GM19238 (cell line): Measurements from ENCODE around the gene LY6G5B.
"Not testable (repeated sequence)": the region's sequence is repeated elsewhere in the genome, so short reads cannot be mapped to it uniquely, and the experiment has no call there.

Experiments used
- DNase-seq: peaks from one replicate; pipeline ENCODE4 v3.0.0; 2011; ENCODE audit warnings: low spot score; ENCODE audit not compliant: insufficient read length

LY6G5B gene

DNA sequence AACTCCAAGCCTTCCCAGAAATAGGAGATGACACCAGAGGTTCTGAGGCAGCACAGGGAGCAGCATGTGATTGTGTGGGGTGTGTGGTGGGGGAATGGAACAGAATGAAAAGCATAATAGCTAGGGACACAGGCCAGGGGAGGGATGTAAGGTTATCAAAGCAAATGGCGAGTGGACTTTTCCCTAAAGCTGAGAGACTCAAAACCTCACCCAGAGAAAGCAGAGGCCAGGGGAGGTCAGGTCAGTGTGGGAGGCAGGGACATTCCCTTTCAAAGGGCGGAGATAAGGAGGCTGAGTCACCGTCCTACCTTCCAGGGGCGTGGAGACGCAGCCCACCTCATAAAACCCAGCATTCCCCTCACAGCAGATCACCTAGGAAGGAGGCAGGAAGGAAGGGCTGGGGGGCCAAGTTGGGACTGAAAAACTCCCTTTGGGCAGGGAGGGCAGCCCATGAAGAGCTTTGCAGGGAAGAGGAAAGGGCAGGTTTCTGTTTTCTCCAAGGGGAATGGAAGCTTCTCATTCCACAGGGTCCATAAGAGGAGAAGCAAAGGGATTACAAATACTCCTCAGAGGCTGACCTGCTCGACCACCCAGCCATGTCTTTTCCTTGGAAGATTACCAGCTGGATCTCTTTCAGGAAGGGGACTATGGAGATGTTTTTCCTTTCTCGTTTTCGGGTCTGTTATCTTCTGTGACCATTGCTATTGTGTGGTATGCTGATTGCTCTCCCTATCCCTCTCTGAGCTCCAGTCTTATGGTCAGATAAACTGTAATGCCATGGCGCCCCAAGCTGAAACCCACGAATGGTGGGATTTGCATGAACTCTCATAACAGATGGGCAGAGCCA, 20.7 kb downstream of the LY6G5B start:
- DNase-seq: no peak

DNA sequence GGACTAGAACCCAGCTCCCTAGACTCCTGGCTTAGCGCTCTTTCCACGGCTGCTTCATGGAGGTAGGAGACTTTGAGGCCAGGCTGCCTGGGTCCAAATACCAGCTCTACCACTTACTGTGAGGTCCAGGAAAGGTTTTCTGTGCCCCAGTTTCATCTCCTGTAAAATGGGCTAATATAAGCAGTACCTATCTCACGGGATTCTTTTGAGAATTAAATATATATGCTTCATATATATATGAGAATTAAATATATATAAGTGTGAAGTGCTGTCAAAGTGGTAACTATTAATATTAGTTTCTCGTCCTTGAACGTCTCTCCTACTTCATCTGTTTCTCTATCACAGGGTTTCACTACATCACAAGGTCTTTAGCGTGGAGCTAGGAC, 21.3 kb downstream of the LY6G5B start:
- DNase-seq: no peak

DNA sequence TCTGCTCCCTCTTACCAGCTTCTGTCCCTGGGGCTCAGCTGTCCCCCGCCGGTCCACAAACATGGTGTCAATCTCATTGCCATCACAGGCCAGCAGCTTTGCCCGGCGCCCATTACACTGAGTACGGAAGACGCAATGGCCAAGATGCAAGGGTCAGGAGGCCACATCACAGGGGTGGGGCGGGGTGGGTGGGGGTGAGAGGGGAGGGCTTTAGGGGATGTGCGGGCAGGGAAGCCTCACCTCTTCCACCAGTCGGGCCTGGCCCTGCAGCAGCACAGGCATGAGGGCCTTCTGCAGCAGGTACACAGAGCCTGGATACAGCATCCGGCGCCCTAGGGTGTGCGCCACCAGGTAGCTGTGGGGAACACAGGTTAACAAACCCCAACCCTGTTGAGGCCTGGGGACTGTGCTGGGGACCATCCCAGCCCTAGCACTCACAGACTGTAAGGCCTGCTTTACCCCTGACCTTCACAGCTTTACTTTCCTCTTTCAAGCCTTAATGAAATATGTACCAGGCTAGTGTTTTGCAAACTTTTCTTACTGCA, 21.9 kb downstream of the LY6G5B start:
- DNase-seq: no peak

DNA sequence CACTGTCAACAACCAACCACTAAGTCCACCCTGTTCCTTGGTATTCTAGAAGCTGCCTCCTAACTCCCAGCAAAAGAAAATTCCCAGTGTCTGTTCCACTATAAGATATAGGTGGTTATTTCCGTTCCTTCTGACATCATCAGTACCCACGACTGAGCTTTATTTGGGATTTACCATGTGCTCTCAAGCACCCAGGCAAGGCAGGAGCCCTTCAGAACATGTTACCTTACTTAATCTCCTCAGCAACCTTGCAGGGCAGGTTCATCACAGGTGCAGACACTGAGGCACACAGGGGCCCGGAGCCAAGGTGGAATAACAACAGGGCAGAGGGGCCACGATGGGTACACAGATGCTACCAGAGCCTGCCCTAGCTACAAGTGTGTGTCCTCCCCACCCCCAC, 22.6 kb downstream of the LY6G5B start:
- DNase-seq: no peak

DNA sequence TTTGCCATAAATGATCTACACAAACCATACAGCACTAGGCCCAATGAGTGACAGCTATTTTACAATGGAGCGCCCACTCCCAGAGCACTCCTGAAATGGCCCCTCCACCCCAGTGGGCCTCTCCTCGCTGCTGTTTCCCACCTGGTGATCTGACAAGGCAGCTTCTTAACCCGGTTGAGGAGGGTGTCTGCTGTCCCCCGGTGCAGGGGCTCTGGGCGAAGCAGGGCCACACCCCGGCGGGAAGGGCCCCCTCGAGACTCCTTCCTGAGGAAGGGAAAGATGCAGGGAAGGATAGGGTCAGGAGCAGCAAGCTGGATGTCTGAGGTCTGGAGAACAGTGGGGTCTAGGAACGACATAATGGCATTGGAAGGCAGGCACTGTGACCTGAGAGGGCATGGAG, 23.1 kb downstream of the LY6G5B start:
- no peak for DNase-seq

DNA sequence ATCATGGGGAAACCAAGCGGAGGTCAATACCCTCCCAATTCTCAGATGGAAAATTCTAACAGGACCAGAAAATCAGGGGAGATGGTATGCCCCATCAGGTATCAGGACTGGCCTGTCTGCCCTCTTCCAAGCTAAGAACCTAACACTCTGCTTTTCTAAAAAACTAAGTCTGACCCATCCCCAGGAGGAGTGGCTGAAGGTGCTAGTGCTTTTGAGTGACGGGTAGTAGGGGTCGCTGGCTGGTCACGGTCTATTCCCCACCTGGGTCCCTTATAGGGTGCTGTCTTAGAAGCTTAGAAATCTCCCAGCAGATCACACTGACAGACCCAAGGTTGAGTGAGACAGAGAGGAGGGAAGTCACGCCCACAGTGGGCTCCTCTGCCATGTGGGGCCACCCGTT, 23.8 kb downstream of the LY6G5B start:
- no peak for DNase-seq

DNA sequence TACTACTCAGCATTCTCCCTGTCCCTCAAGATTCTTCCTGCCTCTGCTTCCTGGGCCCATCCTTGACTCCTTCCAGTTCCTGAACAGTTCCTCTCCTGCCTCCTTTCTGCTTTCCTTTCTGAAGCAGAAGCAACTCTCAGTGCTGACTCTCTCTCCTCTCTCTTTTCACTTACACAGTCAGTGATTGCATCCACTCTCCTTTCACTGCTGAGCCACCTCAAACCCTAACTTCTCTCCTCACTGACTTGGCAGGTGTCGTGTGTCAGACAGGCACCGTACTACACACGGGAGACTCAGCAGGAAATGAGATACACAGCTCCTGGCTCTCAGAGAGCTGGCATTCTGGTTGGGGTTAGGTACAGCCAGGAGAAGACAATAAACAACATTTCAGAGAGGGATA, 27.8 kb downstream of the LY6G5B start:
- DNase-seq: no peak

DNA sequence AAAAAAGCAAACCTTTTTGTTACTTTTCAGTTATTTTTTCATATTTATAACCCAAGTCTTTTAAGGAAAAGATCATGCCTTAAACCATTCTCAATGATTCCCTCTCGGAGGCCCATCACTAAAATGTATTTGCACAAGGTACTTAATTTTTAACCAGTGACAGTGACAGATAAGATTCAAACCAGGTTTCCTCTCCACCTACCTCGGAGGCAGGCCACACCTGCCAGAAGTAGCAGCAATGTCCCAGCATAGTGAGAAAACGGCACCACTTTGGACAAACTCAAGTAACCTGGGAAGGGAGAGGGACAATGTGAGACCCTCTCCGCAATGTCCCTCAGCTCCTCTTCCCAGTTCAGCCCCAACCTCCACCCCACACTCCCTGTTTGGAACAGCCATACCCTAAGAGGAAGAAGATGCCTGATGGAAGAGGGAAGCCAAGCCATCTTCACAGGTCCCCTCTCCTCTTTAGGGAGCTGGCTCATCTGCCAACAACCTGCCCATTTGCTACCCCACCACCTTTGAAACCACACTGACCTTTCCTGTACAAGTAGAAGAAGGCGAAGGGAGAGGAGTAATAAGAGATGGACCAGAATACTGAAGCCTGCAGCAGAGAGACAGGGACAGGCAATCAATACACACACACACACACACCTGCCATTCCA, 31.1 kb downstream of the LY6G5B start:
- DNase-seq: no peak

DNA sequence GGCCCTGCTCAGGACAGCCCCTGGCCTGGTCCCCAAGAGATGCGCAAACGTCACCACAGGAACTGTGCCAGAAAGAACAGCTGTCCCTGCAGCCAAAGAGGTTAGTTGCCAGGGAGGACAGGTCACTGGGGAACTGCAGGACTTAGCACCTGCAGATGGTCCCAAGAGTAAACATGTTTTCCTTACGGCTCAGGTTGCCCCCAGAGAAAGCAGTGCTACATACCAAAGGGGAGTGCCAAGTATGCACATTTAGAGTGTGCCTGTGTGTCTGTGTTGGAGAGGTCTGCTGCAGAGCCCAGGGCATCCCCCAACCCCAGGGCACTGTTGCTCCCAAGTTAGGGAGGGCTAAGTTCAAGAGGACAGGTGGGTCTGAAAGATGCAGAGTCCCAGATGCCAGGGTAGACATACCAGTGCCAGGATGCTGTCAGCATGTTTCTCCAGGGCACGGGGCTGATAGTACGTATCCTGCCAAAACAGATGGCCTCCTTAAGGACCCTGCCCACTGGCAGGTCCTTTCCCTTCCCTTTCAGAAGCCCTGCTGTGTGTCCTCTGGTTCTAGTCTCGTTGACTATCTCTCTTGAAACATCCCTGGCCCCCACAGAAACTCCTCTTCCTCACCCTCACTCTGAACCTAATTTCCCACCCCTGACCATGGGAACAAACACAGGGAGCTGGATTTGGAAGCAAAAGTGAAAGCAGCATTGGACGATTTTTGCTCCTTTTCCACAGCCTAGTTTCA, 32.1 kb downstream of the LY6G5B start:
- no peak for DNase-seq

DNA sequence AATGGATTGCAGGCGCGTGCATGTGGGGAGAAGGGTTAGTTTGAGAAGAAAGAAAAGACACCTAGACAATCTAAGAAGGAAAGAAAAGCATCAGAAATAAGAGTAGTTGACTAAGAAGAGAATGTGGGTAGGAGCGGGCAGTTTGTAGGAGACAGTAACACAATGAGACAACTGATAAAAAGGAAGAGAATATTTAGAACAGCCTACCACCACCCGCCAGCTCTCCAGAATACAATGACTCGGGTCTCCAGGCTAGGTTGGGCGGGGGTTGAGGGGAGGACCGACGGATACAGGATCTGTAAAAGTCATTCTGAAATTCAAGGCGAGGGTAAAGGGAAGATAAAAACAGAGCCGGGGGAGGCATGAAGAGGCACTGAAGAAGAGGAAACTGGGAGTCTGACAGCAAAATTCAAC, 32.6 kb downstream of the LY6G5B start:
- DNase-seq: peak; percentile 36

DNA sequence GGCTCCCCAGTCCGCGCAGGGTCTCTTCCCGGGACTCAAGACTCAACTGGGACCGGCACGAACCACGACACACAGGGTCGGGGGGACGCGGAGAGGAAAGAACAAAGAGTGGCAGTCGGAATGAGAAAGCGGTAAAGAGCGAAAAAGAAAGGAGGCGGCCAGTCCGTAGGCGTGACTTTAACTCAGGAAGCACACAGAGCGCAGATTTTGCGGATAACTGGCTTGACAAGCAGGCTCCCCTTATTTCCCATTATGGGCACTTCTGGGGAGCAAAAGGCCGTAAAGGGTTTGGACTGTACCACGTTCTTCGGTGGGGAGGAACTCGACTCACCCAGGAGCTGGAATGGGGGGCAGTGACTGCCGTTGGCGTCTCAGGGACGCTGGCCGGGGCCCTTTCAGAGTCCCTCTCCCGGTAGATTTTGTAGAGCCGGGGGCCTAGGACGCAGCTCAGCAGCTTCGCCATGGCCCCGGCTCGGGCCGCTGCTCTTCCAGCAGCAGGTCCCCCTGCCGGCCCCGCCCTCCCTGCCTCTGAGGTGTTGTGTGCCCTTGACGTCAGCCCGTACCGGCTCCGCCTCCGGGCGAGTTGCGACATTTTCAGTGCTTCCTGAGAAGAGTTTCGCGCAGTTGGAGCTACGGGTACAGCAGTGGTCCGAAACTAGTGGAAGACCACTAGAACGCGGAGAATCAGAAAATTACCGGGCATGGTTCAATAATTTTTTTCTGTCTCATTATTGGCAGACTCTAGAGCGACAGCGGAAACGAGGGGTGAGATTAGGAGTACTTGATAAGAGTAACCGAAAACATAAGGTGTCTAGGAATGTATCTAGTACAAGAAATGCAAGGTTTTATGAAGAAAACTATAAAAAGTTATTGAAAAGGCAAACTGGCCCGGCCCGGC, 33.3 kb downstream of the LY6G5B start, which contains the start of gene ABHD16A:
Gene ABHD16A (minus strand): TSS at position 506 of the 898 bp plus-strand sequence. CDS start 43 bp downstream, at position 463.
- peak; percentile 99 for DNase-seq

DNA sequence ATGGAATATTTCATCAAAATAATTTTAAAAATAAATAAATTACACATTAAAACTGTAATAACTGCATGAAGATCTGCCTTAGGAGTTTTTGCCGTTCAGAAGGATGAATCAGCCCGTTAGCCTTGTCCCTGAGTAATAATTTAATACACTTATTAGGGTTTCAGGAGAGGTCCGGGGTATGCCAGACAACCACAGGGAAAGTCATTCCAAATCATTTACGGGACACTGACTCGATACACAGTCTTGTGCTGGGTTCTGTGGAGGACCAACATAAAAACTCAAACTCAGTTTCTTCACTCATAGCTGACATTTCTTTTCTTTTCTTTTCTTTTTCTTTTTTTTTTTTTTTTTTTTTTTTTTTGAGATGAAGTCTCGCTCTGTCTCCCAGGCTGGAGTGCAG, 36.2 kb downstream of the LY6G5B start:
- no peak for DNase-seq

DNA sequence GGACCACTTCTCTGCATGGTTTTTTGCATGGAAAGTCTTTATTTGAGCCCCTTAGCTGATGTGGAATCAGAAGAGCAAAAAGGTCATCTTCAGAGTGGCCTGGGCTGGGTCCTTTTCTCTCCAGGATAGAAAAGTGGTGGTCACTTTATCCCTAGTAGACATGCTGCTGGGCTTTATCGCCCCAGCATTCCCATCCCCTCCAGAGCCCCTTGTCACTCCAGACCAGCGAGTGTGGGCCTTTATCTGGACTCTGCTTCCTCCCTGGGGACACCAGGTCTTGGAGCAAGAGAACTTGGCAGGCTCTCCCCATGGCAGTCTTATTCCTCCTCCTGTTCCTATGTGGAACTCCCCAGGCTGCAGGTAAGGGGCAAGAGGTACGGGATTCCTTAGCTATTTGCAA, 36.8 kb downstream of the LY6G5B start, which contains the start of gene LY6G6F:
Gene LY6G6F (plus strand): TSS at position 268 of the 400 bp plus-strand sequence. CDS start 41 bp downstream, at position 309.
- no peak for DNase-seq

DNA sequence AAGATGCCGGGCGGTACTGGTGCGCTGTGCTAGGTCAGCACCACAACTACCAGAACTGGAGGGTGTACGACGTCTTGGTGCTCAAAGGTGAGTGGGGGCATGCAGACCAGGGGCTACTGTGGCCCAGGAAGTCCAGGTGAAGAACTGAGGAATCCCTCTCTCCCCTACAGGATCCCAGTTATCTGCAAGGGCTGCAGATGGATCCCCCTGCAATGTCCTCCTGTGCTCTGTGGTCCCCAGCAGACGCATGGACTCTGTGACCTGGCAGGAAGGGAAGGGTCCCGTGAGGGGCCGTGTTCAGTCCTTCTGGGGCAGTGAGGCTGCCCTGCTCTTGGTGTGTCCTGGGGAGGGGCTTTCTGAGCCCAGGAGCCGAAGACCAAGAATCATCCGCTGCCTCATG, 37.9 kb downstream of the LY6G5B start:
- DNase-seq: no peak

DNA sequence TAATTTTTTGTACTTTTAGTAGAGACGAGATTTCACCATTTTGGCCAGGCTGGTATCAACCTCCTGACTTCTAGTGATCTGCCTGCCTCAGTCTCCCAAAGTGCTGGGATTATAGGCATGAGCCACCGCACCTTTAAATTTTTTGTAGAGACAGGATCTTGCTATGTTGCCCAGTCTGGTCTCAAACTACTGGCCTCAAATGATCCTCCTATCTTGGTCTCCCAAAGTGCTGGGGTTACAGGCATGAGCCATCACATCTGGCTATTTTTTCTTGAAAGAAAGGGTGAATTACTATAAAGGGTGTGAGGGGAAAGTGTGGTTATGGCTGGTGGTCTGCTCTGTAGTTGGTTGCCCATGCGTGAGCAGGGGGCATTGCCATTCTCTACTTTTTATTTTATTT, 38.4 kb downstream of the LY6G5B start:
- no peak for DNase-seq

DNA sequence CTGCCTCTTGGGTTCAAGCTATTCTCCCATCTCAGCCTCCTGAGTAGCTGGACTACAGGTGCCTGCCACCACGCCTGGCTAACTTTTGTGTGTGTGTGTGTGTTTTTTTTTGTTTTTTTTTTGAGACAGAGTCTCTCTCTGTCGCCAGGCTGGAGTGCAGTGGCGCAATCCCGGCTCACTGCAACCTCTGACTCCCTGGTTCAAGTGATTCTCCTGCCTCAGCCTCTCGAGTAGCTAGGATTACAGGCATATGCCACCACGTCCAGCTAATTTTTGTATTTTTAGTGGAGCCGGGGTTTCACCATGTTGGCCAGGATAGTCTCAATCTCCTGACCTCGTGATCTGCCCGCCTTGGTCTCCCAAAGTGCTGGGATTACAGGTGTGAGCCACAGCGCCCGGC, 39.4 kb downstream of the LY6G5B start:
- not testable (repeated sequence) for DNase-seq

DNA sequence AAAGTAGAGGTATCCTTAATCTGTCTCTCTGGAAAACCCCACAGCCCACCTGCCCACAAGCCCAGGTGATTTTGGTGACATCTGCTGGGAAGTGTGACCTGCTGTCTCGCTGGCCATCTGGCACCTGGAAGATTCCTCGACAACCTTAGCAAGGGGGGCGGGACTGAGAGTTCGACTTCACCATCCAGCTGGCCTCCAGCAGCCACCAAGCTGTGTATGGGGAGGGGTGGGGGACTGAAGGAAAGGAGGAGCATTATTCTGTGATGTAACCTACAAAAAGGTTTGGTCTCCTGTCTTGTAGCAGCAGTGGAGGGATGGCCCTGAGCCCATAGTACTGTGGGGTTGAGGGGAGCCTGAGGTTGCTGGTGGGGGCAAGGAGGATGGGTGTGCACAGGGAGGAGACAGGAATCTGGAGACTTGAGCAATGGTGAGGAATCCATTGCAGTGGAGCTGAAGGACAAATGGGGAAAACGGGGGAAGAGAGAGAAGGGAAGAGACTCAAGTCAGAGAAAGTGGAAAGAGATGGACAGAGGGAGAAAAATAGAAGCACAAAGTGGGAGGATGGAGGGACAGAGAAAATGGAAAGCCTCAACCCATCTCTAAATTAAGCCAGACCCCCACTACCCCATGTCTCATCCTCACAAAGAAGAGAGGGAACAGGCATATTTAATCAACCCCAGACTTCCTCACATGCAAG, 40.9 kb downstream of the LY6G5B start:
- DNase-seq: no peak

DNA sequence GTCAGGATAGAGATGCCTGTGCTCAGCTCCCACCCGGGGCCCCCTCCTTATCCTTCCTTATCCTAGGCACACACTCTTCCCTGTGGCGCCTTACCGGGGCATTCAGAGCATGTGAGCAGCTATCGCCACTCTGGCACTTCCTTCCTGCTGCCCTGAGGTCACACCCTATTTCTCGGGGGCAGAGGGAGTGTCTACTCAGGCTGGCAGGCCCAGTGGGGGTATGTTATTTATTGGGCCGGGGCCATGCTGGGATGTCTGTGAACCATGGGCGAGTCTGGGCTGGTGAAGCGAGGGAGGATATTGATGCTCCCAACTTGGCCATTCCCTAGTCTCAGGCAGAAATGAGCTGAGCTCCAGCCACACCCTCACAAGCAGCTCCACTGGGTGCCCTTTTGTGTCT, 41.5 kb downstream of the LY6G5B start:
- DNase-seq: no peak

DNA sequence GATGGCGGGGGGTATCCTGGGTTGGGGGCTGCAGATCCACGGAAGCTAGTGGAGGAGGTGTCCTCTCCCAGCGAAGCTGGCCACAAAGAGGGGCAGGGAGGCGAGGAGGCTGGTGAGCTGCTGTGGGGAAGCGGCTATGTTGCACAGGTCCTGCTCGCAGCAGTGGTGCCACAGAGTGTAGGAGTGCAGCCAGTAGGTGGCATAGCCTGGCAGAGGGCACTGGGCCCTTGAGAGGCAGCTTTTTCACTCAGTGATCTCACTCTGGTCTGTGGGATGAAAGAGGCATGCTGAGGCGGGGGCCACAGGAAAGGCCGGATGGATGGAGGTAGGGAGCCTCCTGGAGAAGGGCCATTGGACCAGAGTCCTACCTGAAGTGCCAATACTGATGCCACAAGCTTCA, 42.5 kb downstream of the LY6G5B start:
- no peak for DNase-seq

DNA sequence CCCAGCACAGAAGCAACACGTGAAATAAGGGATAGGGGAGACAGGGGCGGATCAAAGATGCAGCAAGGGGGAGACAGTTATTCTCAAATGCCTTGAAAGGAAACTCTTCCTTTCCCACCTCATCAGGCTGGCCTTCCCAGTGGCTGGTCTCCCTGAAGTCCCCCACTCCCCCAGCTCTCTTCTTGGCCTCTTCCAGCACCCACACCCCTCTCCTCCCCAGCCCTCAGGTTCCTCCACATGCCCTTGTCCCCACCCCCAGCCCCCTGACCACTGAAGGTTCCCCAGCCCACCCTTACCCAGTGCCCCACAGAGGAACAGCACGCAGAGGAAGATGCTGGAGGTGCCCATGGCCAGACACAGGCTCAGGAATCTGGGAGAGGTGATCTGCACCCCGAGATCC, 43.7 kb downstream of the LY6G5B start:
- no peak for DNase-seq
